A673 (cell line): ENCODE results near the gene TBC1D22A. TPM values are rescaled to one million over a fixed set of nuclear protein-coding genes. Genes with fewer than 3 reads are reported as not detected.
"Not testable (repeated sequence)": the region's sequence is repeated elsewhere in the genome, so short reads cannot be mapped to it uniquely, and the experiment has no call there.

Source experiments
- BruUV-seq: library from RNA; stranded (reverse); fragments of 400-500 nt; replicated peaks from 2 replicates; lab custom pipeline; 2021; lab: Mats Ljungman, UMichigan
- CTCF ChIA-PET: fragments of 300-600 bp; sonication (Branson Sonifier 250); formaldehyde crosslinking; loops from one replicate; lab custom pipeline; 2022; ENCODE audit warnings: antibody characterized with exemption; lab: Charles Lee
- POLR2A ChIA-PET: fragments of 300-600 bp; sonication (Branson Sonifier 250); formaldehyde crosslinking; loops from one replicate; lab custom pipeline; 2022; ENCODE audit warnings: antibody characterized with exemption; ENCODE audit not compliant: low non-redundant PET; lab: Charles Lee
- DNase-seq: peaks from one replicate; pipeline ENCODE4 v3.0.0-alpha.2; 2015; ENCODE audit warnings: low spot score
- H3K27ac ChIP-seq: fragments of 200-600 bp; sonication (generic); 2 replicates; pipeline ENCODE4 v1.5.1; 2016; ENCODE audit warnings: mixed run types, low read depth, mild to moderate bottlenecking, mixed read lengths, antibody characterized with exemption, low read length; ENCODE audit not compliant: poor library complexity, severe bottlenecking
- H3K27me3 ChIP-seq: fragments of 200-600 bp; sonication (generic); replicated peaks from 2 replicates; pipeline ENCODE4 v1.6.1; 2017; ENCODE audit warnings: mixed run types, low read depth, mild to moderate bottlenecking, mixed read lengths, antibody characterized with exemption, low read length; ENCODE audit not compliant: insufficient read depth, poor library complexity
- H3K36me3 ChIP-seq: fragments of 200-600 bp; sonication (generic); 2 replicates; pipeline ENCODE4 v1.6.1; 2016; ENCODE audit warnings: mixed run types, mild to moderate bottlenecking, mixed read lengths, antibody characterized with exemption, low read length; ENCODE audit not compliant: insufficient read depth, poor library complexity, severe bottlenecking
- H3K4me1 ChIP-seq: fragments of 200-600 bp; sonication (generic); 2 replicates; pipeline ENCODE4 v1.6.1; 2017; ENCODE audit warnings: mixed run types, mild to moderate bottlenecking, mixed read lengths, antibody characterized with exemption, low read length; ENCODE audit not compliant: insufficient read depth, poor library complexity, severe bottlenecking
- H3K4me3 ChIP-seq: fragments of 200-600 bp; sonication (generic); 2 replicates; pipeline ENCODE4 v1.5.1; 2016; ENCODE audit warnings: low read depth, mixed run types, mild to moderate bottlenecking, mixed read lengths, low read length; ENCODE audit not compliant: poor library complexity, severe bottlenecking
- H3K9me3 ChIP-seq: fragments of 200-600 bp; sonication (generic); 2 replicates; pipeline ENCODE4 v1.6.1; 2016; ENCODE audit warnings: mixed run types, low read depth, mild to moderate bottlenecking, mixed read lengths, antibody characterized with exemption, low read length; ENCODE audit not compliant: poor library complexity, severe bottlenecking
- EZH2 ChIP-seq: fragments of 200-600 bp; sonication (generic); IDR thresholded peaks from 2 replicates; pipeline ENCODE4 v1.6.1; 2017; ENCODE audit warnings: borderline replicate concordance, low read depth, mild to moderate bottlenecking, mixed read lengths, antibody characterized with exemption, low read length; ENCODE audit not compliant: poor library complexity, severe bottlenecking
- intact Hi-C: fragments of 100-400 bp; cut with micrococcal nuclease; formaldehyde crosslinking; loops from one replicate; pipeline ENCODE4 v1.10.0; 2022; ENCODE audit not compliant: unreplicated experiment
- total RNA-seq: library from RNA; stranded (reverse); gene quantifications from 2 replicates; pipeline ENCODE4 v1.2.3, GENCODE V29; 2021
- TF ChIP-seq, protein P1 (sequence below): fragments of 300-800, 200-600 bp; sonication (generic); conservative IDR thresholded peaks from 2 replicates; pipeline ENCODE4 v1.5.1; 2017; ENCODE audit warnings: low read depth, mild to moderate bottlenecking, antibody characterized with exemption, low read length, moderate library complexity, mixed read lengths

Gene TBC1D22A
- total RNA-seq, 1 experiment from 2014 or later, result 22.5 TPM

- H3K36me3 ChIP-seq, result no peaks in the 10 kb centered on the region
- no peak for DNase-seq
- no TSS peak for BruUV-seq
- no peaks in the 10 kb centered on the region for H3K4me1 ChIP-seq
- no peaks in the 10 kb centered on the region for H3K9me3 ChIP-seq
- POLR2A ChIA-PET, result no interaction called here
- H3K27me3 ChIP-seq, result no peaks in the 10 kb centered on the region
- H3K27ac ChIP-seq, result no peak overlapping the region
- H3K4me3 ChIP-seq, result no peak overlapping the region
- CTCF ChIA-PET, result no interaction called here
- no peak for TF ChIP-seq EZH2
- TF ChIP-seq, protein P1, sequence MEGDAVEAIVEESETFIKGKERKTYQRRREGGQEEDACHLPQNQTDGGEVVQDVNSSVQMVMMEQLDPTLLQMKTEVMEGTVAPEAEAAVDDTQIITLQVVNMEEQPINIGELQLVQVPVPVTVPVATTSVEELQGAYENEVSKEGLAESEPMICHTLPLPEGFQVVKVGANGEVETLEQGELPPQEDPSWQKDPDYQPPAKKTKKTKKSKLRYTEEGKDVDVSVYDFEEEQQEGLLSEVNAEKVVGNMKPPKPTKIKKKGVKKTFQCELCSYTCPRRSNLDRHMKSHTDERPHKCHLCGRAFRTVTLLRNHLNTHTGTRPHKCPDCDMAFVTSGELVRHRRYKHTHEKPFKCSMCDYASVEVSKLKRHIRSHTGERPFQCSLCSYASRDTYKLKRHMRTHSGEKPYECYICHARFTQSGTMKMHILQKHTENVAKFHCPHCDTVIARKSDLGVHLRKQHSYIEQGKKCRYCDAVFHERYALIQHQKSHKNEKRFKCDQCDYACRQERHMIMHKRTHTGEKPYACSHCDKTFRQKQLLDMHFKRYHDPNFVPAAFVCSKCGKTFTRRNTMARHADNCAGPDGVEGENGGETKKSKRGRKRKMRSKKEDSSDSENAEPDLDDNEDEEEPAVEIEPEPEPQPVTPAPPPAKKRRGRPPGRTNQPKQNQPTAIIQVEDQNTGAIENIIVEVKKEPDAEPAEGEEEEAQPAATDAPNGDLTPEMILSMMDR, result no peak
- intact Hi-C loops, result no loop called here
Observed at GRCh38 chr22:47136671-47137070, 374.2 kb downstream of the TBC1D22A start.

- no peaks in the 10 kb centered on the region for H3K9me3 ChIP-seq
- no TSS peak for BruUV-seq
- H3K4me1 ChIP-seq, result no peaks in the 10 kb centered on the region
- intact Hi-C loops, result no loop called here
- DNase-seq, result no peak
- no peak overlapping the region for H3K4me3 ChIP-seq
- H3K36me3 ChIP-seq, result no peaks in the 10 kb centered on the region
- TF ChIP-seq EZH2, result no peak
- TF ChIP-seq, protein P1, result no peak
- H3K27me3 ChIP-seq, result no peaks in the 10 kb centered on the region
- ChIA-PET POLR2A (no interaction called here), CTCF (no interaction called here)
- no peak overlapping the region for H3K27ac ChIP-seq
Observed at GRCh38 chr22:47139013-47139789, 376.8 kb downstream of the TBC1D22A start.

DNA sequence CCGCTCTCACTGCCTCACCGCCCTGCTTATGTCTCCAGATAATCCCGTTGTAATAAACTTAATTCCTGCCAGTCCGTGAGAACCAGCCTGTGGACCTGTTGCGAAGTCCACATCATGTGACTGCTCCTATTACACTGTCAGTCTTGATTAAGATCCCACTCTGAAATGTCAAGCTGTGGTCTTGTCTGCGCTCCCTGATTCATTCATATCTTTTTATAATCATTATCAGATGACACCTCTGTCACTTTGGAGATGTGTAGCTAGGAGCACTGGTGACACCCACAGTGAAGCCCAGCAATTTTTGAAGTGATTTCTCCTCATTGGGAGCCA is 377.3 kb downstream of the TBC1D22A start:
- Histone ChIP-seq H3K27me3 (no peaks in the 10 kb centered on the region), H3K4me3 (no peak overlapping the region), H3K9me3 (no peaks in the 10 kb centered on the region), H3K27ac (no peak overlapping the region), H3K4me1 (no peaks in the 10 kb centered on the region), H3K36me3 (no peaks in the 10 kb centered on the region)
- ChIA-PET CTCF (no interaction called here), POLR2A (no interaction called here)
- TF ChIP-seq, protein P1, result no peak
- no peak for TF ChIP-seq EZH2
- peak; percentile 24 for DNase-seq
- intact Hi-C loops, result no loop called here
- BruUV-seq, result no TSS peak

- H3K27ac ChIP-seq, intact Hi-C loops, BruUV-seq: not testable (repeated sequence)
Observed at GRCh38 chr22:47140975-47141374, 378.5 kb downstream of the TBC1D22A start.

More at GRCh38 chr22:47140975-47141374, 378.5 kb downstream of the TBC1D22A start:
- H3K36me3 ChIP-seq, H3K4me3 ChIP-seq, CTCF ChIA-PET, POLR2A ChIA-PET, H3K27me3 ChIP-seq, H3K4me1 ChIP-seq, H3K9me3 ChIP-seq, DNase-seq: not testable (repeated sequence)
